GM21825 (cell line): ENCODE measurements around the gene MAZ.

ENCODE experiments used
- ATAC-seq: cut with Tn5 transposase; IDR thresholded peaks from one replicate; pipeline ENCODE4 v1.9.1; 2021; ENCODE audit warnings: mild to moderate bottlenecking, moderate library complexity; ENCODE audit not compliant: unreplicated experiment

The MAZ gene

GRCh38 chr16:29809031-29809747 lies 2.9 kb downstream of the MAZ start:
- no peak for ATAC-seq

- ATAC-seq = no peak
These were observed 3.7 kb downstream of the MAZ start for GRCh38 chr16:29809850-29810698.

- ATAC-seq = no peak
These were observed 4.4 kb downstream of the MAZ start for GRCh38 chr16:29810699-29811169.

- ATAC-seq = peak; percentile 29
These were observed 5.0 kb downstream of the MAZ start for GRCh38 chr16:29811170-29811895.

GRCh38 chr16:29811896-29812665 lies 5.8 kb downstream of the MAZ start, which contains the start of gene PRRT2:
Gene PRRT2, plus strand, starts transcription at chr16:29812193. Its CDS starts 862 bp downstream, at chr16:29813055.
- ATAC-seq = no peak

- ATAC-seq = no peak
These were observed 6.7 kb downstream of the MAZ start for GRCh38 chr16:29812754-29813643.

- ATAC-seq = no peak
These were observed 7.6 kb downstream of the MAZ start for GRCh38 chr16:29813644-29814562.

- ATAC-seq = no peak
These were observed 8.3 kb downstream of the MAZ start for GRCh38 chr16:29814592-29814991.

GRCh38 chr16:29815032-29815721 lies 8.8 kb downstream of the MAZ start:
- ATAC-seq = no peak

GRCh38 chr16:29815793-29816693 lies 9.7 kb downstream of the MAZ start, which contains the start of gene PAGR1:
Gene PAGR1, plus strand, starts transcription at chr16:29816152. Its CDS starts 374 bp downstream, at chr16:29816526.
- peak; percentile 46 for ATAC-seq

- ATAC-seq = peak; percentile 6
These were observed 10.5 kb downstream of the MAZ start for GRCh38 chr16:29816694-29817441.

- no peak for ATAC-seq
These were observed 11.8 kb downstream of the MAZ start for GRCh38 chr16:29818082-29818481.

- ATAC-seq = no peak
These were observed 13.2 kb downstream of the MAZ start for GRCh38 chr16:29819506-29819905.

GRCh38 chr16:29820271-29820701 lies 14.0 kb downstream of the MAZ start, which contains the start of gene MVP:
Gene MVP, plus strand, starts transcription at chr16:29820462. Its CDS starts 10,088 bp downstream, at chr16:29830550.
- ATAC-seq = no peak

GRCh38 chr16:29820730-29821642 lies 14.7 kb downstream of the MAZ start:
- ATAC-seq = no peak
